Prostate gland (tissue), 2 donors: Measurements from ENCODE around the gene CAPZB.

Experiments used
- POLR2A ChIP-seq: fragments of 450-650 bp; IDR thresholded peaks from one replicate; pipeline ENCODE4 v1.6.1; 2016; ENCODE audit warnings: antibody characterized with exemption, mild to moderate bottlenecking
- TF ChIP-seq, protein P1 (sequence below), 4 experiments: fragments of 200-600 bp in 2 of 4; fragments of 450-650 bp in 2 of 4; sonication (generic) in 2 of 4; IDR thresholded peaks; 1 replicate in 3 of 4; 2 replicates in 1 of 4; pipeline ENCODE4 v1.5.1; 2016 to 2019; ENCODE audit warnings: antibody characterized with exemption in 4 of 4, mild to moderate bottlenecking in 2 of 4, moderate library complexity in 2 of 4

DNA sequence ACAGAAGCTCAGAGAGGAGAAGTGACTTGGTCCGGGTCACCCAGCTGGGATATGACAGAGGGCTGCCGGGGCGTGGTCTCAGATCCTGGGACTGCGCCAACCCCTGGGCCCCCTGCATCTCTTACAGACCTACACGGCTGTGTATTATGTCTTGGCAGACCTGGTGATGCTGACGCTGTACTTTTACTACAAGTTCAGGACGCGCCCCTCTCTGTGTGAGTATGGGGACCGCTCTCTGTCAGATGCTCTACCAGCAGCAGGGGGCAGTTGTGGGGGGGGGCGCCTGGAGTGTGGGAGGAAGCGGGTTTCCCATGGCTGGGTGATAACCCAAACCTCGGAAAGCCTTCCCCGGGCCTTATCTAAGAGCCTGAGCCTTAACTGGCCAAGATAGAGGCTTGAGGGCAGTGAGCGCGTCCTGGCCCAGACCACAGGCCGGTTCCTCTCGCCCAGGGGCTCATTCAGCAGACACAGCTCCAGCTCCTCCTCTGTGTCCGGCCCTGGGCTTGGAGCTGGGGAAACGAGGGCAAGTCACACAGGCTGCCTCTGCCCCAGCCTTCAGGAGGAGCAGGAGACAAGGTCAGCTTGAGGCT lies 159.9 kb downstream of the CAPZB start:
- TF ChIP-seq, protein P1, sequence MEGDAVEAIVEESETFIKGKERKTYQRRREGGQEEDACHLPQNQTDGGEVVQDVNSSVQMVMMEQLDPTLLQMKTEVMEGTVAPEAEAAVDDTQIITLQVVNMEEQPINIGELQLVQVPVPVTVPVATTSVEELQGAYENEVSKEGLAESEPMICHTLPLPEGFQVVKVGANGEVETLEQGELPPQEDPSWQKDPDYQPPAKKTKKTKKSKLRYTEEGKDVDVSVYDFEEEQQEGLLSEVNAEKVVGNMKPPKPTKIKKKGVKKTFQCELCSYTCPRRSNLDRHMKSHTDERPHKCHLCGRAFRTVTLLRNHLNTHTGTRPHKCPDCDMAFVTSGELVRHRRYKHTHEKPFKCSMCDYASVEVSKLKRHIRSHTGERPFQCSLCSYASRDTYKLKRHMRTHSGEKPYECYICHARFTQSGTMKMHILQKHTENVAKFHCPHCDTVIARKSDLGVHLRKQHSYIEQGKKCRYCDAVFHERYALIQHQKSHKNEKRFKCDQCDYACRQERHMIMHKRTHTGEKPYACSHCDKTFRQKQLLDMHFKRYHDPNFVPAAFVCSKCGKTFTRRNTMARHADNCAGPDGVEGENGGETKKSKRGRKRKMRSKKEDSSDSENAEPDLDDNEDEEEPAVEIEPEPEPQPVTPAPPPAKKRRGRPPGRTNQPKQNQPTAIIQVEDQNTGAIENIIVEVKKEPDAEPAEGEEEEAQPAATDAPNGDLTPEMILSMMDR (IDR thresholded peaks at IDR 0.05), result no peak
- TF ChIP-seq POLR2A, result no peak
